Activated CD4-positive, alpha-beta T cell treated with anti-CD3 and anti-CD28 coated beads, Interleukin-2, amount 50 U/mL, for 4 hours (primary cell): Measurements from ENCODE around the gene KIF2A.

Source experiments
- DNase-seq, 2 experiments: peaks; one replicate each; pipeline ENCODE4 v3.0.0-alpha.2; 2020

The KIF2A gene

GRCh38 chr5:62330302-62330701 is 24.3 kb downstream of the KIF2A start:
- no peak for DNase-seq

GRCh38 chr5:62331921-62332320 is 25.9 kb downstream of the KIF2A start:
- DNase-seq = no peak

- DNase-seq = no peak
Observed at GRCh38 chr5:62333250-62333794, 27.3 kb downstream of the KIF2A start.

DNA sequence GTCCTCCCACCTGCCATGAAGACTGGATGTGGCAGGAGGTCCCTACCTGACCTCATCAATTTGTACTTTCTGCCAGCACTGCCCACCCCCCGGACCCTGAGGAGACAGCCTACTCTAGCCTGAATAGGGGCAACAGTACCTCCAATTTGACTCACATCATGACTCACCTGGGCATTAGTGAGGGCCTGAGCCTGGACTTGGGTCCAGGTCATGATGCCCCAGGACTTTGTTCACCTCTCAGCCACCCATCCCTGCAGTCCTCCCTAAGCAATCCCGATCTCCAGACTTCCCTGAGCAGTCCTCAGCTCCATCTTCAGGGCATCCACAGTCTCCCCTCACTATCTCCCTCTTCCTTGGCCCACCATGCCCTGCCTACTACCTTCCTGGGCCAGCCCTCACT is 28.1 kb downstream of the KIF2A start:
- DNase-seq = no peak

DNA sequence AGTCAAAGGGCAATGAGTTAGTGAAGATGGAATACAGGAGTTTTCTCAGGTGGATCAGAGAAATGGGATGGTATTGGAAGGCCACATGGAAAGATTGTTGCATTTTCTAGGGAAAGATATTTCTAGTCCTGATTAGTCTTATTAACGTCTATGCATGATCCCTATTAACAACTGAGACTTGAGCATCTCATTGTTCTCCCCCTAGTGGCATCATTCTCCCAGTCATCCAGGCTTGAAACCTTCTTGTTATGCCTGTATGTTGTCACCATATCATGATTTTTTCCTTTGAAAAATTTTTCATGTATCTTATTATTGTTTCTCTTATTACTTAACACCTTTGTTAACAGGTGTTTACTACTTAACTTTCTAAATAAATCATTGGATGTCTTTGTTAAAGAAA is 34.4 kb downstream of the KIF2A start:
- DNase-seq = no peak

DNA sequence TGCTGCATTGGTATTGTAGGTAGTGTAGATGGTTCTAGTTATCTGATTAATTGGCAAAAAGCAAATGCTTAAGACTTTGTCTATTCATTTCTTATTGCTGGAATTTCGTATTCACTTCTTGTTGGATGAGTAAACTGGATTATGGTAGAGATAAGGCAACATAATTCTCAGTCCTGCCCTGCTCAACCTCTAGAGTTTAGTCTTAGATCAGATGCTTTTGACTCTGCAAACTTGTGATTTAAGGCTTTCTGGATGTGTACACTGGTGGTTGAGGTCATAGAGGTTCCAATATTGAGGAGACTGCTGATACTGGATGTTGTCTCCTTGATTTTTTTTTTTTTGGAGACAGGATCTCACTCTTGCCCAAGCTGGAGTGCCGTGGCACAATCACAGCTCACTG is 35.0 kb downstream of the KIF2A start:
- no peak for DNase-seq

DNA sequence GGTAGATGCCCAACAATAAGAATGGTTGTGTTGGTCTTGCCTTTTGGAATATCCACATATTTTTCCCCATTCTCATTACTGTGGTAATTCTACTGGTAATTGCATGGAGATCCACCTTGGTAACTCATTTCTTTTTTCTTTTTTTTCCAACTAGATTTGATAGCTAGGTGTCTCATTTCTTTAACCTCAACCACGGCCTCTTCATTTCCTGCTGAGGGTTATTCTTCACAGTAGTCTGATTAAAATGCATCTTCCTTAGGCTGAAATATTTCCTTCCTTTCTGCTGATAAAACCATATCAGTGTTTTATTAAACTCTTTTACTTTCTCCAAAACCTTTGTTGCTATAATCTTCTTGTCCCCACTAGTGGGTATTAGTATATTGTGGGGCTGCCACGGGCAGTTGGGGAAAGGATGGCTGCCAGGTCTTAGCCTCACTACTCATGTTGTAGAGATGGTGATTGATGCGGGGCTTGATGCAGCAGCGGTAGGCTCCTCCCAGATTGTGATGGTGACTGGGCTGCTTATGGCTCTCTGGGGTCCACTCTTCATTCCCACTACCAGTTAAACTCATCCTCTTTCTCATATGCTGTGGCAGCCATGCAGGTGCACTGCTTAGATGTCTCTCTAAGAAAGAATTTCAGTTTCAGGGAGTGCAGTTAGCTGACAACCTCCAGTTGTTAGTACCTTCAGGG is 35.9 kb downstream of the KIF2A start:
- DNase-seq = no peak

DNA sequence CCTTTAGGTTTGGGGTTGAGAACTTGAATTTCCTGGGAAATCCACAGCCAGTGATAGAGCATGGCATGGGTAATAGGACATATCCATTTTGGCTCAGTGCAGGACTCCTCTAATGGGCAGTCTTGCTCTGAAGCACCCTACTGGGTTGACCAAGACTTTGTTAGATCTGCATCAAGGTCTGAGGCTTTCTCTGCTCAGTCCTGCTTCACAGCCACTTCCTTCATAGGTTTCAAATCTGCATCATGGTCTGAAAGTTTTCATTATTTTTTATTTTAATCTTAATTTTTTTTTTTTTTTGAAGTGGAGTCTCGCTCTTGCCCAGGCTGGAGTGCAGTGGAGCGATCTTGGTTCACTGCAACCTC is 36.5 kb downstream of the KIF2A start:
- no peak for DNase-seq

GRCh38 chr5:62343428-62343827 is 37.4 kb downstream of the KIF2A start:
- DNase-seq = no peak

DNA sequence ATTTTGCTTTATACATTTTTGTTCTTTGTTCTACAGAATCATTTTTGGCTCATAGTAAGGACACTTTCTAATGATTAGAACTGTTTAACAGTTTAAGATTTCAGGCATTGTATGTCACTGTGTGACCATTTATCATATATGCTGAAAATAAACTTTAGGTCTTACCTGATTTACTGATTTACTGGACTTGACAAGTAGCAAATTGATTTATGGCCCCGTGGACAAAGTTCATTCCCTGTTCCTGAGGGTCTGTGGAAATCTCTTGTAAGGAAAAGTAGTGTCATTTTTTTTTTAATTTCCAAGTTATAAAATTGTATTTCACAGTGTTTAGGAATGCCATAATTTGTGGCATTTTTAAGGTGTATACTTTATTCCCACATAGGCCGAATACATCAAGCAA is 40.7 kb downstream of the KIF2A start:
- DNase-seq = no peak

- DNase-seq = no peak
Observed at GRCh38 chr5:62347928-62348327, 41.9 kb downstream of the KIF2A start.

GRCh38 chr5:62348723-62349481 is 42.9 kb downstream of the KIF2A start:
- no peak for DNase-seq

DNA sequence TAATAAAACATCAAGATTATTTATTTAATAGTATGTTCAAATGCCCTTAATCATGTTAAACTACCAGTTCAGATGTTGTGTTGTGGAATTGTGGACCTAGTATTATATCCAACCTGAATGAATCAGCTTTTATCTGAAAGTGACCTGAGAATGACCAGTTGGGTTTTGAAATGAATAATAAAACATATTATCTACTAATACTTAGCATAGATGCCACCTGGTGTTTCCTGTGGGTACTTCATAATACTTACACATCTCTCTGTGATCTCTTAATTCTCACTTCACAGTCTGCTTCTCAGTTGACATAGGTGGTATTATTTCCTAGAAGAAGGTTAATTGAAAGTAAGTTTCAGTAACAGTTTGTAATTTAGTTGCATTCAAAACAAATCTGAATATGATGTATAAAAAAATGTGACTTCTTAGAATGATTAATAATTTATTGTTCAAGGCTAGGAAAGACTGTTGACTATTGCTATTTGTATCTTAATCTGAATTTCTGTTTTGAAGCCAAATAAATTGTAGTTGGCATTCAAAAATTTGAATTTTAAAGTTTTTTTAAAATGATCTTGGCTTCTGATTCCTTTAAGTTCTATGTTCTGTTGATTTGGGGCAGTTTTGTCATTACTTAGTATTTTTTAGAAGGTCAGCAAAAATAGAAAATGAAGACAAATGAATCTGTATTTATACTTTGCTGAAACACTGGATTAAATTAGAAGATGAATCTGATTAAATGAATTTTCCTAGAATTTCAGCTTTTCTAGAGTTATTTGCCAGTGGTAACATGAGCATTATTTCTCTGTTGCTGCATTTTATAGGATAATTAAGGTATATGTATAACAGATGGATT is 48.2 kb downstream of the KIF2A start:
- no peak for DNase-seq

DNA sequence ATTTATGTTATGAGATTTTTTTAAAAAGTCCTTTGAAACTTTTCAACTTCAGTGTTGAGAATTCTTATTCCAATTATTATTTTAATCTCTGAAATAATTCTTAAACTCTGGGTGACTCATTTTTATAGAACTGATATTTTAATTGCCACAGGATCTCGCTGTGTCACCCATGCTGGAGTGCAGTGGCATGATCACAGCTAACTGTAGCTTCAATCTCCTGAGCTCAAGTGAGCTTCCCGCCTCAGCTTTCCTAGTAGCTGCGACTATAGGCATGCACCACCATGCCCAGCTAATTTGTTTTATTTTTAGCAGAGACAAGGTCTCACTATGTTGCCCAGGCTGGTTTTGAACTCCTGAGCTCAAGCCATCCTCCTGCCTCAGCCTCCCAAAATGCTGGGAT is 56.7 kb downstream of the KIF2A start:
- DNase-seq = no peak

- DNase-seq = no peak
Observed at GRCh38 chr5:62369039-62369438, 63.0 kb downstream of the KIF2A start.

DNA sequence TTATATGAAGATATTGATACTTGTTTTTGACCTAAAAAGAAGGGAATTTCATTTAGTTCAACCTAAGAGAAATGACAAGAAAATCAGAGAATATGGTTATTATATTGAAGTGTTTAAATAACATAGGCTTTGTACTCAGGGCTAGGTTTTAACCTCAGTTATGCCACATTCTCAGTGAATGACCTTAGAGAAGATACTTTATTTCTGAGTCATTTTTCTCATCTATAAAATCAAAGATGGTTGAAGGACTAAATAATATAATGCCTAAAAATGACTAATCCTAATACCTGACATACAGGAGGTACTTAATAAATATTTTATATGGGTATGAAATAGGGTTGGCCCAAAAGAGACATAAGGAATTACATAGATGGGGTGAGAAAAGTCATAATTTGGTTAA is 65.4 kb downstream of the KIF2A start:
- no peak for DNase-seq

DNA sequence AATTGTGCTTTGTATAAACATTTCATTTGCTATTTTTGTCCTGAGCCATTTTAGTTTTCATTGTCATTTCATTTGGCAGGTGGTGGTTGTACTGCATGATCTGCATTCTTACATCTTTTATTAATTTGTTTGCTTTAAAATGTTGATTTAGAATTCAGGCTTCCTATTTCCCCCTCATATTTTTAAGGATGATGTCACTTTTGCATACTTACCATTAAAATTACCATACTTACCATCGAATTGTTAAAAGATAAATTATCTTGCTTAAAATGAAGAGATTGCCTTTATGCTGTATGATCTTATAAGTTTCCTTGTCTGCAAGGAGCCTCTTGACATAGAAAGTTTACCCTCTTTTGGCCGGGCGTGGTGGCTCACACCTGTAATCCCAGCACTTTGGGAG is 66.6 kb downstream of the KIF2A start:
- no peak for DNase-seq

DNA sequence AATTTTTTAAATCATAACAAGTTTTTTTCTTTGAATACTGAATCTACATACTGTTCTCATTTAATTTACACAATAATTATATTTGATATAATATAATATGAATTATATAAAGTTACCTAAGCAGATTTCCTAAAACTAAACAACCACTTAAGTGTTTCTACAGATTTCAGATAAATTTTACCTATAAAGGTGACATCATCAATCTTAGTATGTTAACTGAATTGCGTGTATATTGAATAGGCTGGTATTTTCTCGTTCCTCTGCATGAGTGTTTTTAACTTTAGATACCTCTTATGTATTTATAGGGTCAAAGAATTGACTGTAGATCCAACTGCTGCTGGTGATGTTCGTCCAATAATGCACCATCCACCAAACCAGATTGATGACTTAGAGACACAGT is 67.4 kb downstream of the KIF2A start:
- no peak for DNase-seq

- no peak for DNase-seq
Observed at GRCh38 chr5:62374090-62374489, 68.1 kb downstream of the KIF2A start.

GRCh38 chr5:62375627-62376026 is 69.6 kb downstream of the KIF2A start:
- no peak for DNase-seq

GRCh38 chr5:62376064-62376463 is 70.1 kb downstream of the KIF2A start:
- DNase-seq = no peak

GRCh38 chr5:62385131-62385530 is 79.1 kb downstream of the KIF2A start:
- no peak for DNase-seq

DNA sequence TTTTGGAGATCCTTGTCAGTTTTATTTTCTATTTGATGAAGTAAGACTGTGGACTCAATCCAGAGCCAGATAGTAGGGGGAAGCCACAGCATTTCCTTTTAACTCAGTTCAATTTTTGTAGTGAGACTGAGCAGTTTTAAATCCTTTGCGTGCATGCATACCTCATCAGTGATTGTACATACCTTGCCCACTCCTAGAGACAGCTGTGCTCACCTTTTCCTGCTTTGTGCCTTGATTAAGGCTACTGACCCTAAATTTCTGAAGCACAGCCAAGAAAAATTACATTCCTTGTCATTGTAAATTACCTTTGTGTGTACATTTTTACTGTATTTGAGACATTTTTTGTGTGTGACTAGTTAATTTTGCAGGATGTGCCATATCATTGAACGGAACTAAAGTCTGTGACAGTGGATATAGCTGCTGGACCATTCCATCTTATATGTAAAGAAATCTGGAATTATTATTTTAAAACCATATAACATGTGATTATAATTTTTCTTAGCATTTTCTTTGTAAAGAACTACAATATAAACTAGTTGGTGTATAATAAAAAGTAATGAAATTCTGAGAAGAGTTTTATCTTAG is 79.9 kb downstream of the KIF2A start:
- no peak for DNase-seq
